ENCODE measurements around the gene APP. TPM values are rescaled to one million over a fixed set of nuclear protein-coding genes. Genes with fewer than 3 reads are reported as not detected.

Gene APP
- total RNA-seq, 2 donors from 2014 or later, result 267 to 564 TPM

DNA sequence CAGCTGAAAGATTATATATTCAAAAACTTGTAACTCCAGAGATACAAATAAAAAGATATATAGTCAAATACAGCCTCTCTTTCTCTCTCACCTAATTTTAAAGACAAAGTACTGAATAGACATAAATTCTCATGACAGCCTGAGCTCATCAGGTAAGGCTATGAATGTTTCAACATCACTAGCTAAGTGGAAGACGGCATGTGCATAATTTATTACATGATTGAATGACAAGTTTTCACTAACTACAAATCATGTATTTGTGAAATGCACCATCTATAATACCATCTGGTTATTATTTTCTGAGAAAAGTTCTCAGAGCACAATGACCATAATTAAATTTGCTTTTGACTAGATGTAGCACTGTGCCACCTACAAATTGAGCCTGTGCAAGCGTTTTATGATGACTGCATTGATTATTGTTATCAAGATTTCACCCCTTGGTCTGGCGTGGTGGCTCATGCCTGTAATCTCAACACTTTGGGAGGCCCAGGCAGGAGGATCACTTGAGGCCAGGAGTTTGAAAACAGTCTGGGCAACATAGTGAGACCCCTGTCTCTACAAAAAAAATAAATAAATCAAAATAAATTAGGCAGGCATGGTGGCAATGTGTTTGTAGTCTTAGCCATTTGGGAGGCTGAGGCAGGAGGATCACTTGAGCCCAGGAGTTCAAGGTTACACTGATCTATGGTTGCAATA, 128.2 kb downstream of the APP start:
- no peak for DNase-seq (ENCODE audit: low spot score)
- Histone ChIP-seq H3K27ac (no peak overlapping the region), H3K27me3 (replicated peaks; ENCODE audit: insufficient read depth) (no peaks in the 10 kb centered on the region), H3K4me1 (replicated peaks) (no peaks in the 10 kb centered on the region), H3K9me3 (no peaks in the 10 kb centered on the region), H3K4me3 (no peak overlapping the region), H3K36me3 (no peaks in the 10 kb centered on the region)
- intact Hi-C loops (cut with DNase I), result no loop called here
- 90% methylated on average over 3 of the region's 3 CpGs for WGBS
- no peak for TF ChIP-seq POLR2A (IDR thresholded peaks at IDR 0.05)
- TF ChIP-seq CTCF (IDR thresholded peaks at IDR 0.05), result no peak
- no peak for TF ChIP-seq POLR2AphosphoS5 (IDR thresholded peaks at IDR 0.05)

DNA sequence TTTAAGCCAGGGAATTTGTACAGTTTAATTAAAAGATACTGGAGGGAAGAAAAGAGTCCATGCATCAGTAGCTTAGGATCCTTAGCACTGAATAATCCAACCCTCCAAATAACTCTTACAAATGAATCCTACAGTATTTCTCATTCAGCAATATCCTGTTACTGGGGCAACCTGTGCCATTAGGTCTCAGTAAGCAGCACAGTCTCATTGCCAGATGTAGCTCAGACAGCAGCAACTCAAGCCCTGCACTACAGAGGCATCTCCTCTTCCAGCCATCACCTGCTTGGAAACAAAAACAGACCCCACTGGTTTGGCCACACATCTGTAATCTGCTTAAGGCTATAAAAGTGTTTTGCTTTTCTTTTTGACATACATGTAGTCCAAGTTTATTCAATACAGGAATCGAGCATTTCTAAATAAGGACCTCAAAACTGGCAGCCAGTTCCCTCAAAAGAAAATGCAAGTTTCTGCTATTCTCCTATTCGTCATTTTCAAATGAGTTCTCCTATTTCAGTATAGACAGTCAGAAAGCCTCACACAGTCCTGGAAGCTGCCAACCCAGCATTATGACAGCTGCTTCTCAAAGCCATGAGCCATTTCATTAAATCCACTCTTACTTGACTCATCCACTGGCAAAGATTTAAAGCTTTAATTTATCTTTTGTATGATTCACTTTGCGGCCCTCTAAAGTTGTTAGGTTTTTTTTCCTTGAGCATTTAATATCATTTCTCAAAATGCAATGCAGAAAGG, 129.0 kb downstream of the APP start:
- H3K27ac ChIP-seq, result no peak overlapping the region
- no peaks in the 10 kb centered on the region for H3K4me1 ChIP-seq (replicated peaks)
- TF ChIP-seq CTCF (IDR thresholded peaks at IDR 0.05) (no peak), POLR2AphosphoS5 (IDR thresholded peaks at IDR 0.05) (no peak), POLR2A (IDR thresholded peaks at IDR 0.05) (no peak)
- no peaks in the 10 kb centered on the region for H3K9me3 ChIP-seq
- H3K27me3 ChIP-seq (replicated peaks; ENCODE audit: insufficient read depth), result no peaks in the 10 kb centered on the region
- WGBS, result 37% methylated on average over 3 of the region's 3 CpGs
- intact Hi-C loops (cut with DNase I), result no loop called here
- H3K36me3 ChIP-seq, result no peaks in the 10 kb centered on the region
- no peak overlapping the region for H3K4me3 ChIP-seq
- DNase-seq (ENCODE audit: low spot score), result no peak

- no peaks in the 10 kb centered on the region for H3K9me3 ChIP-seq
- no peak overlapping the region for H3K27ac ChIP-seq
- intact Hi-C loops (cut with DNase I), result no loop called here
- H3K4me1 ChIP-seq (replicated peaks), result no peaks in the 10 kb centered on the region
- 96% methylated on average over 4 of the region's 4 CpGs for WGBS
- DNase-seq (ENCODE audit: low spot score), result no peak
- no peaks in the 10 kb centered on the region for H3K27me3 ChIP-seq (replicated peaks; ENCODE audit: insufficient read depth)
- H3K4me3 ChIP-seq, result no peak overlapping the region
- H3K36me3 ChIP-seq, result no peaks in the 10 kb centered on the region
- TF ChIP-seq POLR2A (IDR thresholded peaks at IDR 0.05) (no peak), CTCF (IDR thresholded peaks at IDR 0.05) (no peak), POLR2AphosphoS5 (IDR thresholded peaks at IDR 0.05) (no peak)
These were observed 133.7 kb downstream of the APP start for GRCh38 chr21:26036916-26037315.

- no peaks in the 10 kb centered on the region for H3K36me3 ChIP-seq
- H3K4me3 ChIP-seq, result no peak overlapping the region
- H3K27ac ChIP-seq, result no peak overlapping the region
- no peaks in the 10 kb centered on the region for H3K4me1 ChIP-seq (replicated peaks)
- no peak for TF ChIP-seq CTCF (IDR thresholded peaks at IDR 0.05)
- TF ChIP-seq POLR2A (IDR thresholded peaks at IDR 0.05), result no peak
- no peak for TF ChIP-seq POLR2AphosphoS5 (IDR thresholded peaks at IDR 0.05)
- no peaks in the 10 kb centered on the region for H3K27me3 ChIP-seq (replicated peaks; ENCODE audit: insufficient read depth)
- 77% methylated on average over 2 of the region's 2 CpGs for WGBS
- DNase-seq (ENCODE audit: low spot score), result no peak
- intact Hi-C loops (cut with DNase I), result no loop called here
- no peaks in the 10 kb centered on the region for H3K9me3 ChIP-seq
These were observed 138.3 kb downstream of the APP start for GRCh38 chr21:26032263-26032662.

DNA sequence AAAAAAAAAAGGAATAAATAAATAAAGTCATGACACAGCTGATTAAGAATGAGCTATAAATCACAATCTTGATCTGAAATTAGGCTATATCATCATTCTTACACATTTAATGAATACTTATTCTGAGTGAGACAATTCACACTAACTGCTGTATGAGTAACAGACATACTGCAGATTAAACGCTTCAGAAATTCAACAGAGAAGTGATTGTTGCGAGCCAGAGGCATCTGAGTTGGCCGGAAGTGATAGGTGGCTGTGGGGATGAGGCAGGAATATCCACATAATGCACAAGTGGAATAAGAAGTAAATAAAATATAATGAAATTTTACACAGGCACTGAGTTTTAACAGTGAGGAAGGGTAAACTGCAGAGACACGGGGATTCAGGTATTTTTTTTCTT, 142.4 kb downstream of the APP start:
- Histone ChIP-seq H3K36me3 (no peaks in the 10 kb centered on the region), H3K27me3 (replicated peaks; ENCODE audit: insufficient read depth) (no peaks in the 10 kb centered on the region), H3K4me1 (replicated peaks) (no peaks in the 10 kb centered on the region), H3K27ac (no peak overlapping the region), H3K9me3 (no peaks in the 10 kb centered on the region), H3K4me3 (no peak overlapping the region)
- TF ChIP-seq CTCF (IDR thresholded peaks at IDR 0.05), result no peak
- TF ChIP-seq POLR2AphosphoS5 (IDR thresholded peaks at IDR 0.05), result no peak
- no peak for TF ChIP-seq POLR2A (IDR thresholded peaks at IDR 0.05)
- WGBS, result 89% methylated on average over 4 of the region's 4 CpGs
- no peak for DNase-seq (ENCODE audit: low spot score)
- intact Hi-C loops (cut with DNase I), result no loop called here
